Lung (tissue), 12 donors: ENCODE measurements around the gene SAMD11. TPM values are rescaled to one million over a fixed set of nuclear protein-coding genes. Genes with fewer than 3 reads are reported as not detected.

Source experiments
- ATAC-seq: fragments of 200-7000 bp; cut with Tn5 transposase; one replicate; pipeline ENCODE4 v1.9.1; 2020; ENCODE audit warnings: moderate number of reproducible peaks; ENCODE audit not compliant: insufficient read depth, low FRiP score
- DNase-seq, 3 donors: peaks; one replicate each; pipeline ENCODE4 v3.0.0-alpha.2; 2013 to 2017
- H3K27ac ChIP-seq, 2 donors: one replicate each; pipeline ENCODE4 v1.5.1; 2013; ENCODE audit warnings: mild to moderate bottlenecking in 2 of 2, moderate library complexity in 2 of 2, control low read depth in 1 of 2, inconsistent platforms in 1 of 2, low read depth in 1 of 2, low read length in 1 of 2
- H3K27me3 ChIP-seq, 3 donors: one replicate each; pipeline ENCODE4 v1.5.1; 2013; ENCODE audit warnings: low read length in 2 of 3; ENCODE audit not compliant: control insufficient read depth in 3 of 3, insufficient read depth in 3 of 3
- H3K36me3 ChIP-seq, 4 donors: one replicate each; pipeline ENCODE4 v1.5.1; 2013; ENCODE audit warnings: low read length in 4 of 4, mild to moderate bottlenecking in 1 of 4, moderate library complexity in 1 of 4; ENCODE audit not compliant: control insufficient read depth in 4 of 4, insufficient read depth in 4 of 4
- H3K4me1 ChIP-seq, 5 donors: one replicate each; pipeline ENCODE4 v1.5.1; 2013; ENCODE audit warnings: low read length in 5 of 5, mild to moderate bottlenecking in 2 of 5, moderate library complexity in 1 of 5; ENCODE audit not compliant: control insufficient read depth in 5 of 5, insufficient read depth in 5 of 5
- H3K4me3 ChIP-seq: one replicate; pipeline ENCODE4 v1.5.1; 2013; ENCODE audit warnings: mild to moderate bottlenecking, control low read depth, moderate library complexity
- H3K9ac ChIP-seq, 2 donors: one replicate each; pipeline ENCODE4 v1.5.1; 2013; ENCODE audit warnings: low read length in 2 of 2, control low read depth in 1 of 2; ENCODE audit not compliant: insufficient read depth in 1 of 2
- H3K9me3 ChIP-seq, 4 donors: one replicate each; pipeline ENCODE4 v1.5.1; 2013; ENCODE audit warnings: low read length in 3 of 4, mild to moderate bottlenecking in 1 of 4, moderate library complexity in 1 of 4; ENCODE audit not compliant: control insufficient read depth in 4 of 4, insufficient read depth in 3 of 4
- WGBS, 2 donors: extraction: QIAGEN DNeasy Blood & Tissue Kit; methylation state at CpG; one replicate each; pipeline ENCODE4 v1.1.7; 2013; 5-methylcytosine and 5-hydroxymethylcytosine counted together
- polyA plus RNA-seq, 2 donors: library from polyadenylated mRNA; stranded (reverse); fragments of 200-250 nt; gene quantifications; one replicate each; pipeline ENCODE4 v1.2.1, GENCODE V29; 2013
- total RNA-seq, 2 donors: library from RNA; depleted of rRNA in 1 of 2; stranded (reverse); fragments of >200 nt in 1 of 2; gene quantifications; one replicate each; pipeline ENCODE4 v1.2.1, GENCODE V29; 2014 to 2021
- TF ChIP-seq, protein P1 (sequence below): IDR thresholded peaks from 2 replicates; pipeline ENCODE4 v1.5.1; 2012; ENCODE audit warnings: mild to moderate bottlenecking; ENCODE audit errors: control extremely low read depth, extremely low read depth
- donor health status: control.
- donor health status: control.
- donor health status: Bipolar disorder and iron deficiency.
- donor health status: healthy.
- donor health status: DM: yes; HTN: yes; CAD: no.

SAMD11 gene
- total and polyA plus RNA-seq, 4 donors = 3.7 to 26.3 (median 5.8) TPM

DNA sequence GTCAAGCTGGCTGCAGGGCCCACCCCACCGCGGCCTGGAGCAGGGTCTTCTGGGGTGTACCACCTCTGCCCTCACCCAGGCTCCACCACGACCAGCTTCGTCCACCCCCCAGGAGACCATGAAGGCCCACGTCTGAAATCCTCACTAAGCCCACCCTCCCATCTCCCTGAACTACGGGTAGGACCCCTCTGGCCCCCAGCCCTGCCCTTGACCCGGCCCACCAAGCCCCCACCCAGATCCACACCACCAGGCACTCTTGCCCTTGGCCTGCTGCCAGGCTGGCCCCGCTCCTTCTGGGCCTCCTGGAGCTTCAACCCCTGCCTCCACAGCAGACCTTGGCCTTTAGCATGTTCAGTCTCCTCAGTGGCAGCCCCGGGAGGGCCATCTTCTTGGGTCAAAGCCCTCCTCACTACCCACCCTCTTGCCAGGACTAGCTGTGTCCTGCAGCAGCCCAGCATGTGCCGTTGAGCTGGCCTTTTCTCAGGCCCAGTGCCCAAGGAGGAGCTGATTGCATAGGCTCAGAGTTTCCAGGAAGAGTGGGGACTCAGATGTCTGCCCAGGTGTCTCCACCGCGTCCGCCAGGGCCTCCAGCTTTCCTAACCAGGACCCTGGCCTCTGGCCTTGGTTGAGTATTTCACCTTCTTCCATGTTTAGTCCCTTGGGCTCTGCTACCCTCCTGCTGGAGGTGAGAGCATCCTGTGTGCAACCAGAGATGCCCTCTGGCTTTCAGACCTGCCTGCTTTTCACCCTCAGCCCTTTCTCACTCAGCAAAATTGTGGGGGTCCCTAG, 17.7 kb upstream of the SAMD11 start:
- no peaks in the 10 kb centered on the region for H3K27me3 ChIP-seq
- WGBS, 2 donors = 60 to 65% methylated on average over 13 of the region's 13 CpGs

DNA sequence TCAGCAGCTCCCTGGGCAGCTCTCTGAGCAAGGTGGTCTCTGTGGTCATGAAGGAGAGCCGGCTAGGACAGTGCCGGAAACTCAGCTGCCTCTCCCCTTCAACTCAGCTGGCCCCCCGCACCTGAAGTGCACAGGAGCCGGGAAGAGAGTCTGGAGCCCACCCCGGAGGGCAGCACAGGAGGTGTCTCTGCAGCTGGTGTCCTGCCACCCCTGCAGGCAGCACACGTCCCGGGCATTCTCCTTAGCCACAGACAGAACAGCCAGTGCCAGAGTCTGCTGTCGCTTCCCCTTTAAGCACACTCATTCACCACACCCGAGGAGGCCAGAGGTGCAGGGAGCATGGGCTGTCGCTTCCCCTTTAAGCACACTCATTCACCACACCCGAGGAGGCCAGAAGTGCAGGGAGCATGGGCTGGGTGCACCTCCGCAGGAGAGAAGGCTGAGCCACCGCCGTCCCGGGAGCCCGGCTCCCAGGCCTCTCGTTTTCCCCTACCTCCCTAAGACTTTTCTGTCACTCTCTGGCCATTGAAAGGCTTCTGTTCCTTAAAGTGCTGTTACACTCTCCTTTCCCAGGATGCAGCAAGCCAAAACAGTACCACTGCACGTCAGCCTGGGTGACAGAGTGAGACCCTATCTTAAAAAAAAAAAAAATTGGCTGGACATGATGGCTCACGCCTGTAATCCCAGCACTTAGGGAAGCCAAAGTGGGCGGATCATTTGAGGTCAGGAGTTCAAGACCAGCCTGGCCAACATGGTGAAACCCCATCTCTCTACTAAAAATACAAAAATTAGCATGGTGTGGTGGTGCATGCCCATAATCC, 16.9 kb upstream of the SAMD11 start:
- TF ChIP-seq, protein P1, sequence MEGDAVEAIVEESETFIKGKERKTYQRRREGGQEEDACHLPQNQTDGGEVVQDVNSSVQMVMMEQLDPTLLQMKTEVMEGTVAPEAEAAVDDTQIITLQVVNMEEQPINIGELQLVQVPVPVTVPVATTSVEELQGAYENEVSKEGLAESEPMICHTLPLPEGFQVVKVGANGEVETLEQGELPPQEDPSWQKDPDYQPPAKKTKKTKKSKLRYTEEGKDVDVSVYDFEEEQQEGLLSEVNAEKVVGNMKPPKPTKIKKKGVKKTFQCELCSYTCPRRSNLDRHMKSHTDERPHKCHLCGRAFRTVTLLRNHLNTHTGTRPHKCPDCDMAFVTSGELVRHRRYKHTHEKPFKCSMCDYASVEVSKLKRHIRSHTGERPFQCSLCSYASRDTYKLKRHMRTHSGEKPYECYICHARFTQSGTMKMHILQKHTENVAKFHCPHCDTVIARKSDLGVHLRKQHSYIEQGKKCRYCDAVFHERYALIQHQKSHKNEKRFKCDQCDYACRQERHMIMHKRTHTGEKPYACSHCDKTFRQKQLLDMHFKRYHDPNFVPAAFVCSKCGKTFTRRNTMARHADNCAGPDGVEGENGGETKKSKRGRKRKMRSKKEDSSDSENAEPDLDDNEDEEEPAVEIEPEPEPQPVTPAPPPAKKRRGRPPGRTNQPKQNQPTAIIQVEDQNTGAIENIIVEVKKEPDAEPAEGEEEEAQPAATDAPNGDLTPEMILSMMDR = no peak
- peak; percentile 51 for ATAC-seq

More for the DNA sequence above, 17.7 kb upstream of the SAMD11 start:
- Histone ChIP-seq H3K36me3 (no peaks in the 10 kb centered on the region), H3K9me3 (peaks cover 0 to 2% (median 0%) of the 10 kb centered on the region in 4 donors), H3K4me1 (peaks cover 0 to 35% (median 4%) of the 10 kb centered on the region in 5 donors), H3K4me3 (no peak overlapping the region), H3K27ac (no peak overlapping the region), H3K9ac (peak overlapping the region in 1 of 2 donors; percentile 2)
- TF ChIP-seq, protein P1 = no peak
- ATAC-seq (no peak), DNase-seq (no peak)

DNA sequence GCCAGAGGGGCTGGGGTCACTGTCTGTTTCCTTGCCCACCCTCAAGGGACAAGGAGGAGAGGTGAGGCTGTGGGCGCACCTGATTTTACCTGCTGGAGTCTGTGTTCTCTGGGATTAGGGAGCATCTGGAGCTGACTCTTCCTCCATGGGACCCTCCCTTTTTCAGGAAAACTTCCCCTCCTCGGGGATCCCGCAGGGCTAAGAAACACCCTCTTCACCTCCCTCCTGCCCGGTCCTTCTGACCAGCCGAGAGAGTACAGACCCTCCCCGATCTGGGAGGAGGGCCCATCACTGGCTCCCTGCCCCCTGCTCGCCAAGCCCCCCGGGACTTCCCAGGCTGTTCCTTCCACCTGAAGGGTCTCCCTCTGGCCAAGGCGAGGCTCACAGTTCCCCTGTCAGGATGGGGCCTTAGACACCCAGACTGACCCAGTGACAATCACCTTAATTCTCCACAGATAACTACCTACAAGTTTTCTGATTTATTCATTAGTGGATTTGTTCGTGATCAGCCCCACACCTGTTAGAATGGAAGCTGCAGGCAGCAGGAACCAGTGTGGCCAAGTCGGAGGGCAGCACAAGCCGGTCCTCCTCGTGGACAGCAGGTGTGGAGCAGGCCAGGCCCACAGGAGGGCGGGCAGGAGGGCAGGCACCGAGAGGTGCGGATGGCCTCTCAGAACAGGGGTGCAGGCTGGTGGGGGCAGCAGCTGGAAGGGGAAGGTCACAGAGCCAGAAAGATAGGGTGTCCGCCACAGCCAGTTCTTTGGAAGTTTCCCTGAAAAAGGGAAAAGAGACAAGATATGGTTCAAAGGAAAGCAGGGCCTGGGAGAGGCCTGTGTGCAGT, 15.9 kb upstream of the SAMD11 start:
- peaks cover 0 to 52% (median 4%) of the 10 kb centered on the region in 5 donors for H3K4me1 ChIP-seq
- 84 to 86% methylated on average over 17 of the region's 17 CpGs for WGBS, 2 donors
- TF ChIP-seq, protein P1 = no peak
- H3K27ac ChIP-seq = no peak overlapping the region
- H3K4me3 ChIP-seq = no peak overlapping the region
- H3K9ac ChIP-seq = no peak overlapping the region
- no peak for ATAC-seq
- H3K36me3 ChIP-seq = no peaks in the 10 kb centered on the region
- no peak for DNase-seq
- peaks cover 0 to 8% (median 0%) of the 10 kb centered on the region in 3 donors for H3K27me3 ChIP-seq
- peaks cover 0 to 2% (median 0%) of the 10 kb centered on the region in 4 donors for H3K9me3 ChIP-seq

More for the DNA sequence above, 16.9 kb upstream of the SAMD11 start:
- Histone ChIP-seq H3K36me3 (no peaks in the 10 kb centered on the region), H3K9me3 (peaks cover 0 to 2% (median 0%) of the 10 kb centered on the region in 4 donors), H3K4me1 (peaks cover 0 to 42% (median 4%) of the 10 kb centered on the region in 5 donors), H3K27me3 (peaks cover 0 to 6% (median 0%) of the 10 kb centered on the region in 3 donors), H3K27ac (no peak overlapping the region), H3K9ac (no peak overlapping the region), H3K4me3 (no peak overlapping the region)
- DNase-seq = peak in 1 of 3 donors; percentile 55
- WGBS, 2 donors = 13 to 30% methylated on average over 20 of the region's 20 CpGs
